Sigmoid colon (tissue), 7 donors: Measurements from ENCODE around the gene CYP4F12. TPM values are rescaled to one million over a fixed set of nuclear protein-coding genes. Genes with fewer than 3 reads are reported as not detected.

Experiments
- DNase-seq: peaks from one replicate; pipeline ENCODE4 v3.0.0-alpha.2; 2019
- H3K27ac ChIP-seq, 4 donors: fragments of 200-600 bp; sonication (generic); one replicate each; pipeline ENCODE4 v1.5.1; 2016 to 2019; ENCODE audit warnings: mild to moderate bottlenecking in 1 of 4
- H3K27me3 ChIP-seq, 3 donors: fragments of 200-600 bp; sonication (generic); one replicate each; pipeline ENCODE4 v1.5.1; 2019; ENCODE audit warnings: mild to moderate bottlenecking in 1 of 3
- H3K36me3 ChIP-seq, 4 donors: fragments of 200-600 bp; sonication (generic); one replicate each; pipeline ENCODE4 v1.5.1; 2016 to 2019
- H3K4me1 ChIP-seq, 4 donors: fragments of 200-600 bp; sonication (generic); one replicate each; pipeline ENCODE4 v1.5.1; 2017 to 2019
- H3K4me3 ChIP-seq, 4 donors: fragments of 200-600 bp; sonication (generic); one replicate each; pipeline ENCODE4 v1.5.1; 2017 to 2019; ENCODE audit warnings: mild to moderate bottlenecking in 2 of 4, moderate library complexity in 1 of 4
- H3K9me3 ChIP-seq, 4 donors: fragments of 200-600 bp in 3 of 4; sonication (generic) in 3 of 4; one replicate each; pipeline versions ENCODE4 v1.5.1 to v1.6.1; 2013 to 2019
- CTCF ChIP-seq, 4 experiments: fragments of 450-650 bp in 3 of 4; fragments of 200-600 bp in 1 of 4; IDR thresholded peaks; one replicate each; pipeline ENCODE4 v1.5.1; 2016 to 2019; ENCODE audit warnings: antibody characterized with exemption in 4 of 4, mild to moderate bottlenecking in 3 of 4, moderate library complexity in 2 of 4
- EP300 ChIP-seq, 4 donors: sonication (generic); formaldehyde crosslinking; IDR thresholded peaks; one replicate each; pipeline ENCODE4 v1.6.1; 2017; ENCODE audit warnings: antibody characterized with exemption in 4 of 4
- POLR2A ChIP-seq, 2 donors: fragments of 450-650 bp; IDR thresholded peaks; one replicate each; pipeline ENCODE4 v1.6.1; 2016; ENCODE audit warnings: antibody characterized with exemption in 2 of 2, mild to moderate bottlenecking in 2 of 2, moderate library complexity in 2 of 2
- POLR2AphosphoS5 ChIP-seq, 4 donors: sonication (generic); formaldehyde crosslinking; IDR thresholded peaks; one replicate each; pipeline ENCODE4 v1.6.1; 2017; ENCODE audit warnings: antibody characterized with exemption in 4 of 4
- WGBS, 2 donors: extraction: QIAGEN DNeasy Blood & Tissue Kit; methylation state at CpG; one replicate each; pipeline ENCODE4 v1.1.7; 2013; 5-methylcytosine and 5-hydroxymethylcytosine counted together
- intact Hi-C: fragments of 100-400 bp; cut with DNase I; formaldehyde crosslinking; loops from one replicate; pipeline ENCODE4 v1.15.1; 2023
- polyA plus RNA-seq, 3 donors: library from polyadenylated mRNA; stranded (reverse); fragments of 200-250 nt; gene quantifications; one replicate each; pipeline ENCODE4 v1.2.3, GENCODE V29; 2013
- total RNA-seq, 4 donors: library from RNA; depleted of rRNA; stranded (reverse); fragments of >200 nt; gene quantifications; one replicate each; pipeline ENCODE4 v1.1.0, GENCODE V29; 2016
- donor health status: healthy with polysubstance abuse.
- donor health status: Bipolar disorder and iron deficiency.
- donor health status: healthy.

CYP4F12 gene
- total and polyA plus RNA-seq, 7 donors = 6.0 to 47.1 (median 12.5) TPM

- Histone ChIP-seq H3K9me3 (peaks cover 0 to 1% (median 0%) of the 10 kb centered on the region in 4 donors), H3K4me3 (no peak overlapping the region), H3K4me1 (no peaks in the 10 kb centered on the region), H3K27ac (no peak overlapping the region), H3K27me3 (no peaks in the 10 kb centered on the region), H3K36me3 (peaks cover 0 to 62% (median 1%) of the 10 kb centered on the region in 4 donors)
- no peak for DNase-seq
- TF ChIP-seq POLR2AphosphoS5 (IDR thresholded peaks at IDR 0.05) (no peak), EP300 (IDR thresholded peaks at IDR 0.05) (no peak), POLR2A (IDR thresholded peaks at IDR 0.05) (no peak), CTCF (IDR thresholded peaks at IDR 0.05) (no peak)
- WGBS, 2 donors = 86 to 94% methylated on average over 10 of the region's 10 CpGs
- intact Hi-C loops = no loop called here
Observed at GRCh38 chr19:15683411-15683810, 10.5 kb downstream of the CYP4F12 start.

- no peaks in the 10 kb centered on the region for H3K4me1 ChIP-seq
- intact Hi-C loops = no loop called here
- WGBS, 2 donors = 45 to 77% methylated on average over 9 of the region's 9 CpGs
- no peak for DNase-seq
- no peak overlapping the region for H3K27ac ChIP-seq
- TF ChIP-seq EP300 (IDR thresholded peaks at IDR 0.05) = no peak
- no peak for TF ChIP-seq CTCF (IDR thresholded peaks at IDR 0.05)
- no peak for TF ChIP-seq POLR2AphosphoS5 (IDR thresholded peaks at IDR 0.05)
- TF ChIP-seq POLR2A (IDR thresholded peaks at IDR 0.05) = no peak
- peaks cover 0 to 5% (median 2%) of the 10 kb centered on the region in 4 donors for H3K9me3 ChIP-seq
- no peaks in the 10 kb centered on the region for H3K27me3 ChIP-seq
- no peak overlapping the region for H3K4me3 ChIP-seq
- peaks cover 0 to 62% (median 1%) of the 10 kb centered on the region in 4 donors for H3K36me3 ChIP-seq
Observed at GRCh38 chr19:15684828-15685227, 11.9 kb downstream of the CYP4F12 start.

- H3K27me3 ChIP-seq = no peaks in the 10 kb centered on the region
- 77 to 89% methylated on average over 19 of the region's 19 CpGs for WGBS, 2 donors
Observed at GRCh38 chr19:15696654-15697194, 23.8 kb downstream of the CYP4F12 start.

GRCh38 chr19:15701757-15702533 is 29.1 kb downstream of the CYP4F12 start:
- no peaks in the 10 kb centered on the region for H3K9me3 ChIP-seq
- H3K36me3 ChIP-seq = peaks cover 0 to 7% (median 0%) of the 10 kb centered on the region in 4 donors
- H3K27ac ChIP-seq = peak overlapping the region in 3 of 4 donors; percentile 34 to 69 (median 45)
- H3K4me1 ChIP-seq = peaks cover 0 to 21% (median 15%) of the 10 kb centered on the region in 4 donors
- WGBS, 2 donors = 18 to 55% methylated on average over 4 of the region's 4 CpGs
- H3K4me3 ChIP-seq = peak overlapping the region in 1 of 4 donors; percentile 1
- DNase-seq = no peak
- H3K27me3 ChIP-seq = no peaks in the 10 kb centered on the region
- intact Hi-C loops = no loop called here
- TF ChIP-seq POLR2AphosphoS5 (IDR thresholded peaks at IDR 0.05) (no peak), EP300 (IDR thresholded peaks at IDR 0.05) (no peak), POLR2A (IDR thresholded peaks at IDR 0.05) (no peak), CTCF (IDR thresholded peaks at IDR 0.05) (no peak)

More at GRCh38 chr19:15696654-15697194, 23.8 kb downstream of the CYP4F12 start:
- intact Hi-C loops = no loop called here
- DNase-seq = no peak
- Histone ChIP-seq H3K36me3 (peaks cover 0 to 7% (median 0%) of the 10 kb centered on the region in 4 donors), H3K27ac (no peak overlapping the region), H3K4me3 (no peak overlapping the region), H3K4me1 (peaks cover 0 to 1% (median under 1%) of the 10 kb centered on the region in 4 donors), H3K9me3 (no peaks in the 10 kb centered on the region)
- no peak for TF ChIP-seq EP300 (IDR thresholded peaks at IDR 0.05)

GRCh38 chr19:15702534-15702930 is 29.6 kb downstream of the CYP4F12 start:
- peak overlapping the region in 1 of 4 donors; percentile 1 for H3K4me3 ChIP-seq
- peaks cover 0 to 7% (median 0%) of the 10 kb centered on the region in 4 donors for H3K36me3 ChIP-seq
- peak overlapping the region in 3 of 4 donors; percentile 34 to 69 (median 45) for H3K27ac ChIP-seq
- intact Hi-C loops = no loop called here
- peaks cover 0 to 21% (median 15%) of the 10 kb centered on the region in 4 donors for H3K4me1 ChIP-seq
- WGBS, 2 donors = 1 to 6% methylated on average over 7 of the region's 7 CpGs
- DNase-seq = peak; percentile 93
- TF ChIP-seq EP300 (IDR thresholded peaks at IDR 0.05) (no peak), POLR2AphosphoS5 (IDR thresholded peaks at IDR 0.05) (peak in 3 of 4 donors; percentile 33 to 85 (median 69)), CTCF (IDR thresholded peaks at IDR 0.05) (peak in 1 of 4 experiments; percentile 18)
- no peaks in the 10 kb centered on the region for H3K9me3 ChIP-seq
- H3K27me3 ChIP-seq = no peaks in the 10 kb centered on the region
